Naive thymus-derived CD8-positive, alpha-beta T cell (primary cell): ENCODE results near the gene IQCE. TPM values are rescaled to one million over a fixed set of nuclear protein-coding genes. Genes with fewer than 3 reads are reported as not detected.

Experiments
- ATAC-seq, 2 donors: fragments of 150-1000 bp; cut with Tn5 transposase in 1 of 2; sonication (Bioruptor Pico), chemical (Tn5 transposase) in 1 of 2; 1 replicate in 1 of 2; 2 replicates in 1 of 2; pipeline ENCODE4 v1.10.0; 2021; ENCODE audit warnings: mild to moderate bottlenecking in 2 of 2, moderate library complexity in 2 of 2
- POLR2A ChIA-PET: fragments of 350-600 bp; sonication (Branson Sonifier 250); formaldehyde crosslinking; loops from one replicate; lab custom pipeline; 2021; ENCODE audit warnings: antibody characterized with exemption; lab: Charles Lee
- DNase-seq, 10 donors: peaks; one replicate each; pipeline versions ENCODE4 v3.0.0 to v3.0.0-alpha.2; 2020 to 2022
- H3K27ac Mint-ChIP-seq, 10 donors: one replicate each; pipeline ENCODE4 v1.8.0; 2020 to 2022; ENCODE audit warnings: mild to moderate bottlenecking in 10 of 10, mixed read lengths in 10 of 10, moderate library complexity in 4 of 10, inconsistent platforms in 1 of 10
- H3K27me3 Mint-ChIP-seq, 5 donors: one replicate each; pipeline ENCODE4 v1.8.0; 2021 to 2022; ENCODE audit warnings: mixed read lengths in 5 of 5
- H3K36me3 Mint-ChIP-seq, 3 donors: one replicate each; pipeline ENCODE4 v1.8.0; 2020 to 2022; ENCODE audit warnings: mixed read lengths in 3 of 3, mild to moderate bottlenecking in 2 of 3, inconsistent platforms in 1 of 3
- H3K4me1 Mint-ChIP-seq, 4 donors: one replicate each; pipeline ENCODE4 v1.8.0; 2021 to 2022; ENCODE audit warnings: mixed read lengths in 4 of 4
- H3K4me3 Mint-ChIP-seq, 10 donors: one replicate each; pipeline ENCODE4 v1.8.0; 2020 to 2022; ENCODE audit warnings: mild to moderate bottlenecking in 10 of 10, mixed read lengths in 10 of 10, moderate library complexity in 6 of 10, inconsistent platforms in 1 of 10
- H3K9me3 Mint-ChIP-seq, 9 donors: one replicate each; pipeline ENCODE4 v1.8.0; 2020 to 2022; ENCODE audit warnings: mixed read lengths in 9 of 9, mild to moderate bottlenecking in 3 of 9, inconsistent platforms in 1 of 9, moderate library complexity in 1 of 9
- polyA plus RNA-seq, 3 donors: library from polyadenylated mRNA; unstranded; fragments of 300-500 nt; fragmentation: Illumina TruSeq; gene quantifications; one replicate each; pipeline ENCODE4 v1.2.3, GENCODE V29; 2021
- total RNA-seq, 8 experiments: library from RNA in 2 of 8; stranded (reverse) in 2 of 8; gene quantifications; one replicate each; pipeline ENCODE4 v1.2.3 and lab custom pipeline; 2021 to 2026

IQCE gene
- total and polyA plus RNA-seq, 5 experiments from 2014 or later: 0.77 to 8.9 (median 2.2) TPM

DNA sequence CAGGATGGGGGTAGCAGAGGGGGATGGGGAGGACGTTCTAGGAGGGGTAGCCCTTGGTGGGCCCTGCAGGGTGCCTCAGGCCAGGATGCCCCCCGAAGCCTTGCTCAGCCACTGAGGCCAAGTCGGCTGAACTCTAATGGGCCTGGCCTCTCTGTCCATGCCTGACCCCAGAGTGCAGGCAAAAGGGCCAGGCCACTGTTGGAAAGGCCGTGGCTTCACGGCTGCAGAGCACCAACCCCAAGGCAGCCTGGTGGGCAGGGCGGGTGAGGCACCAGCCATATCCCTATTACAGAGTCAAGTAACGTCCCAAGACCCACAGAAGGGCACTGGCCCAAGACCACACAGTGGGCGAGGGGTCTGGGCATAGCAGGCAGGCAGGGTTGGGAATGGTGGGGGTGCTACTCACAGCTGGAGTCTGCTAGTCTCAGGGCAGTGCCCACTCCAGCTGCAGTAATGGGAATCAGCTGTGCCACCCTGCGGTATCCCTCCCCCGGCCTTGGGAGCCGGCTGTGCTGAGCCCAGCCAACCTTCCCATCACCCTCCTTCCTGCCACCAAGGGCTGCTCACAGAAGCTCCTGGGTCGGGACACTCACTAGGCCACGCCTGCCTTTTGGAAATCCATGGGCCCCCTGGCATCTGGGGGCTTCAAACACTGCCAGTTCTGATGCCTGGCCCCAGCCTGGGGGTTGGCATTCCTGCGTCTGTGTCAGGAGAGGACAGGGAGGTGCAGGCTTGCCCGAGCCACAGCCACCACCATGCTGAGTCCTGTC, 43.2 kb upstream of the IQCE start:
- Mint-ChIP-seq H3K27ac (no peak overlapping the region), H3K27me3 (no peaks in the 10 kb centered on the region), H3K4me1 (peaks cover 27 to 47% (median 47%) of the 10 kb centered on the region in 4 donors), H3K36me3 (peaks cover 0 to 3% (median under 1%) of the 10 kb centered on the region in 3 donors), H3K9me3 (no peaks in the 10 kb centered on the region), H3K4me3 (peak overlapping the region in 1 of 10 donors; percentile 2)
- ATAC-seq (no peak), DNase-seq (peak in 1 of 10 donors; percentile 3)
- POLR2A ChIA-PET: interaction anchor here (22.8 kb wide), 1 partner anchor 8 kb away, joined by 821 read pairs; the partner anchor contains the start of gene LFNG

DNA sequence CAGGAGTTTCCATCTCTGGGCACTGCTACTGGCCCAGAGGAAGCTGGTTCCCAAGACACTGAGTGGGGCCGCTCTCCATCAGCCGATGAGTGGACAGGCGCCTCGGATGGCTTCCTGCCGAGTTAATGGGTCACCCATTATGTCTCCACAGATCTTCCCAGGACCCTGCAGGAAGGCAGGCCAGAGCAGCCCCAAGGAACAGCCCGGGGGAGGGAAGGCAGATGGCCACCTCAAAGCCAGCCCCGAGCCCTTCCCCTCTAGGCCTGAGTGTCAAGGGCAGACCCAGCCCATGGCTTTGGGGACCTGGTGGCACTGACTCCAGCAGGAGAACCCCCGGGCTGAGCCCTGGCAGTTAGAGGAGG, 42.6 kb upstream of the IQCE start:
- POLR2A ChIA-PET: interaction anchor here (15.4 to 22.8 kb wide), 2 partner anchors 4 to 8 kb away, joined by 821 read pairs; partner anchors contain the start of gene LFNG
- no peaks in the 10 kb centered on the region for H3K9me3 Mint-ChIP-seq
- H3K27me3 Mint-ChIP-seq: no peaks in the 10 kb centered on the region
- H3K4me1 Mint-ChIP-seq: peaks cover 27 to 43% (median 42%) of the 10 kb centered on the region in 4 donors
- DNase-seq (peak in 1 of 10 donors; percentile 1), ATAC-seq (no peak)
- H3K4me3 Mint-ChIP-seq: no peak overlapping the region
- H3K27ac Mint-ChIP-seq: no peak overlapping the region
- H3K36me3 Mint-ChIP-seq: peaks cover 0 to 4% (median 4%) of the 10 kb centered on the region in 3 donors

DNA sequence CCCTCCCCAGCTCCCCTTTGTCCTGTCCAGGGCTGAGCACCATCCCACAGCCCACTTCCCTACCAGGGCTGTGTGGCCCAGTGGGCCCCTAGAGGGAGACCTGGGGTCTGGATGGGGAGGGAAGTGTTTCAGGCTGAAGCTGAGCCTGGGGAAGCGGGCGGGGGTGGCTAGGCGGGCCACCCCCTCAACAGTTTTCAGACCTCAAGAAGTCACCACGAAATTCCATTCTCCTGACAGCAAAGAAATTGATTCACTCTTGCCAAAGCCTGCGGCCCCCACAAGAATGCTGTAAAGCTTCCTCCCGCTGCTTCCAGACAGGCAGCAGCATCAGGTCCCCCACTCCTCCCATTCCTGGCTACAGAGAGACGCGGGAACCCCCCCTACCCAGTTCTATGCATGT, 41.8 kb upstream of the IQCE start:
- no peak overlapping the region for H3K4me3 Mint-ChIP-seq
- no peaks in the 10 kb centered on the region for H3K9me3 Mint-ChIP-seq
- no peaks in the 10 kb centered on the region for H3K27me3 Mint-ChIP-seq
- DNase-seq (no peak), ATAC-seq (no peak)
- H3K36me3 Mint-ChIP-seq: peaks cover 4 to 9% (median 5%) of the 10 kb centered on the region in 3 donors
- H3K4me1 Mint-ChIP-seq: peaks cover 27 to 42% (median 39%) of the 10 kb centered on the region in 4 donors
- POLR2A ChIA-PET: interaction anchor here (0.6 to 22.8 kb wide), 3 partner anchors 5 to 41 kb away, joined by 3 to 821 read pairs (median 821); partner anchors contain the start of gene LFNG
- peak overlapping the region in 5 of 10 donors; percentile 19 to 87 (median 61) for H3K27ac Mint-ChIP-seq

DNA sequence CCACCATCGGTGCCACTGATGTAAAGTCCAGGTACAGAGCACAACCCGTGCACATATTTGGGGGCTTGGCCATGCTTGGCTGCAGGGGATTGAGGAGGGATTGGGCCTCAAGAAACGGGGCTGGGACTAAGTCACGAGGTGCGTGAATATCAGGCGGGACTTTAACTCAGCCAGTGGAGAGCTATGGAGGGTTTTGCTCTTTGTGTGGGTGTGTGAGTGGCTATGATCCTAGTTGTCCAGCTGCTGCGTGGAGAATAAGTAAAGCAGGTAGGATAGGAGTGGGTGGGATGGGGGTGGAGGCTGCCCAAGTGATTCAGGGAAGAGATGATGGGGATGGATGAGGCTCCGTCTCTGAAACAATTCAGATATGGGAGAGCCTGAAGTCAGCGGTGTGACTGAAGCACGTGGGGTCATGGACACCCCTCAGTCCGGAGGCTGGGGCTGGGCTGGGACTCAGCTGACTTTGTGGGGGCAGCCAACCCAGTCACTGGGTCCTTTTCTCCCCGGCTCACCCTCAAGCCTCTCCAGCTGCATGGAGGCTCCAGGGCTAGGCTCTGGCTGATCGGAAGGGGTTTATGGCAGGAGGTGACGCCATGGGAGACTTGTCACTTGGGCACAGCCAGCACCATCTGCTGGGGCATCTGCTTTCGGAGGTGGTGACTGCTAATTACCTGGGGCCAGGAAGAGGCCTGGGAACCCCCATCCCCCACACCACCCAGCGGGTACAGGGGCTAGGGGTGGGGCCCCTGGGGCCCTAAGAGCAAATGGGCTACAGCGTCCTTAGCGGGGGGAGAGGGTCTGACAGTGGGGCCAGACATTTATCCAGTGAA, 40.9 kb upstream of the IQCE start:
- Mint-ChIP-seq H3K4me1 (peaks cover 22 to 40% (median 37%) of the 10 kb centered on the region in 4 donors), H3K27ac (peak overlapping the region; percentile 19 to 91 (median 85)), H3K9me3 (no peaks in the 10 kb centered on the region), H3K36me3 (peaks cover 4 to 14% (median 8%) of the 10 kb centered on the region in 3 donors), H3K4me3 (peak overlapping the region; percentile 69 to 91 (median 82)), H3K27me3 (no peaks in the 10 kb centered on the region)
- POLR2A ChIA-PET: interaction anchor here (0.6 to 22.8 kb wide), 4 partner anchors 6 to 40 kb away, joined by 3 to 821 read pairs (median 414); partner anchors contain the start of gene LFNG
- no peak for ATAC-seq
- no peak for DNase-seq

DNA sequence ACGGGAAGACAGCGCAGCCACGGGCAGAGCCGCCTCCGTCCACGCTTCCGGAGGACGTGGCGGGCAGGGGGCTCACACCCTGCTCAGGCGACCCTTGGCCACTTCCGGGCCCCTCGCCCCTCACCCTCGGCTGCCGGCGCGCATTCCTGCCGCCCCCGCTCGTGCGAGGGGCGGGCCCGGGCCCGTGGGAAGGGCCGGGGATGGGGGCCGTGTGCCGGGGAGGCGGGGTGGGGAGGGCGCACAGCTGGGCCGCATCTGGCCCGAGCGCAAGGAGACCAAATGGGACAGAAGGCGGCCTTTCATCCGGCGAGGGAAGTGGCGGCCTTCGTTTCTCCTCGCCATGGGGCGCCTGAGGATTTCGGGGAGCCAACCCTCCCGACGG, 40.1 kb upstream of the IQCE start:
- Mint-ChIP-seq H3K36me3 (peaks cover 4 to 17% (median 10%) of the 10 kb centered on the region in 3 donors), H3K4me3 (peak overlapping the region; percentile 72 to 91 (median 82)), H3K9me3 (no peaks in the 10 kb centered on the region), H3K4me1 (peaks cover 19 to 40% (median 36%) of the 10 kb centered on the region in 4 donors), H3K27ac (peak overlapping the region in 8 of 10 donors; percentile 60 to 91 (median 86)), H3K27me3 (no peaks in the 10 kb centered on the region)
- ATAC-seq (no peak), DNase-seq (no peak)
- POLR2A ChIA-PET: interaction anchor here (0.6 to 22.8 kb wide), 4 partner anchors 5 to 178 kb away, joined by 3 to 821 read pairs (median 414); partner anchors contain the start of gene LFNG

DNA sequence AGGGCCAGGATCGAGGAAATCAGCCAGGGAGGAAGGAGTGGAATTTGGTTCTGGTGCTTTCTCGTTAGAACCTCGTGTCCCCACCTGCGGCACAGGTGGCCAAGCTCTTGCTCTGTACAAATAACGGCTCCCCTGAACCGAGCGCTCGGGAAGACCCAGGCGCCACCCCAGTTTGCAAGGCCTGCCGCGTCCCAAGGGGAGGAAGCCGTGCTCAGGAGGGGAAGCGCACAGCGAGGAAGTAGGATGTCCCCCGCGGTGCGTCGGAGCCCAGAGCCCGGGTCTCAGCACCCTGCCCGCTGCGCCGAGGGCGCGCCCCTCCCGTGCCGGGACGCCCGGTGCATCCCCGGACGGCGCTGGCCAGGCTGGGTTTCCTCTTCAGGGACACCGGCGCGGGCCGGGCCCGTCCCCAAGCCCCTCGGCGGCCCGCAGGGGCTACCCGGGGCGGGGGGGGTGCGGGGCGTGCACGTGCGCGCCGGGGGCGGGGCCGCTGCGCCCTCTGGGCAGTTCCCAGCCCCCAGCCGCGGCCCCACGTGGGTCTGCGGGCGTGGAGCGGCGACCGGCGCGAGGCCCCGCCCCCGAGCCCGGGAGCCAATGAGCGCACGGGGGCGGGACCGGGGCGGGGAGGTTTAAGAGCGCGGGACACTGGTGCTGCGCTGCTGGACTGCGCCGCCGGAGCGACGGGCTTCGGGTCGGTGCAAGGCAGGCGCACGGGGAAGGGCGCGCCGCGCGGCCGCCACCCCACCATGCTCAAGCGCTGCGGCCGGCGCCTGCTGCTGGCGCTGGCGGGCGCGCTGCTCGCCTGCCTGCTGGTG, 39.5 kb upstream of the IQCE start, which contains the start of gene LFNG:
Gene LFNG, plus strand, starts transcription at position 656 of the 812 bp plus-strand sequence. Its CDS starts 88 bp downstream, at position 744.
- peak; percentile 59 to 91 (median 82) for DNase-seq
- Mint-ChIP-seq H3K4me3 (peak within 1 kb of the TSS; percentile 91 to 99 (median 97)), H3K27ac (peak within 1 kb of the TSS; percentile 45 to 97 (median 91)), H3K27me3 (no peaks in the 10 kb centered on the region), H3K36me3 (peaks cover 4 to 17% (median 10%) of the 10 kb centered on the region in 3 donors), H3K4me1 (peaks cover 19 to 46% (median 39%) of the 10 kb centered on the region in 4 donors), H3K9me3 (no peaks in the 10 kb centered on the region)
- ATAC-seq: peak; percentile 72 to 75
- POLR2A ChIA-PET: interaction anchor here (0.6 to 22.8 kb wide), 6 partner anchors 5 to 177 kb away, joined by 3 to 821 read pairs (median 6); partner anchors contain the start of genes GRIFIN and LFNG

DNA sequence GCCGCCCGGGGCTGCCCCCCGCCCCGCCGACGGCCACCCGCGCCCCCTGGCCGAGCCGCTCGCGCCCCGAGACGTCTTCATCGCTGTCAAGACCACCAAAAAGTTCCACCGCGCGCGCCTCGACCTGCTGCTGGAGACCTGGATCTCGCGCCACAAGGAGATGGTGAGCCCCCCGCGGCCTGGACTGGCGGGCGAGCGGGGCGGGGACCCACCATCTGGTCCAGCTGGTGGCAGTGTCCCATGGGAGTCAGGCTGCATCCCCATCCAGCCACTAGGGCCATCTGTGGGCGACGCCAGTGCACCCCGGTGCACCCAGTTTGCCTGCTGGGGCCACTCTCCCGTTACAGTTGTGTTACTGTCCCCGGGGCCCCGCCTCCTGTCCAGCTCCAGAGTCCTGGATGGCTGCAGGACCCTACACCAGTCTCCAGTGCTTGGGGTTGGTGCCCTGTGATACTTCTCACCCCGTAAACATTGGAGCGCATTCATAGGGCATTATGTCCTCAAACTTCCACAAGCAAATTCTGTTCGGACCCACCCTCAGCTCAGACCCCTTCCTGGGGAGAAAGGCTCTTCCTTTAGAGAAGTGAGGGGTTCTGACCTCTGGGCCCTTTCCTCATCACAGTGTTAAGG, 38.5 kb upstream of the IQCE start:
- Mint-ChIP-seq H3K36me3 (peaks cover 4 to 17% (median 10%) of the 10 kb centered on the region in 3 donors), H3K9me3 (no peaks in the 10 kb centered on the region), H3K27me3 (no peaks in the 10 kb centered on the region), H3K27ac (peak overlapping the region; percentile 45 to 97 (median 91)), H3K4me3 (peak overlapping the region; percentile 91 to 99 (median 97)), H3K4me1 (peaks cover 19 to 47% (median 40%) of the 10 kb centered on the region in 4 donors)
- ATAC-seq (no peak), DNase-seq (no peak)
- POLR2A ChIA-PET: interaction anchor here (0.7 to 22.8 kb wide), 13 partner anchors 4 to 113 kb away, joined by 3 to 821 read pairs (median 4); partner anchors contain the start of genes BRAT1, GRIFIN, IQCE and LFNG

DNA sequence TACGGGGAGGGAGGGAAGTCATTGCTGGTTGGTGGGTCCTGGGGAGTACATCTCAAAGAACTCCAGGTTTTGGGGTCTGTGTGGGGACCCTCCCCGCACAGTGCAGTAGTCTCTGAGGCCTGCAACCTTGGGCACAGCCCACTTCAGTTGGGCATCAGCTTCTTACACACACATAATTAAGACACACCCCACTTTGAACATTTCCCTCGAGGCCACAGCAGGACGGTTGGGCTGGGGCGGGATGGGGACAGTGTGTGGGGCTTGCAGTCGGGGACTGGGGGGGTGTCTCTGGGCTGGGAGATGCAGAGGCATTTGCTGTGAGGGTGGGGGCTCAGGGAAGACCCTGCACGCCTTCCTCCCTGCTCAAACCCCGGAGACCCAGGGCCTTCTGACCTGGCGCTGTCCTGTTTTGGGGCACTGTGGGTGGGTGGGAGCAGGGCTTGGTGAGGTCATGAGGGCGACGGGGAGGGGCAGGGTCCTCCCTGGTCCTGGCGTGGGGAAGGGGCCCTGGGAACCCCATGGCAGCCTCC, 38.0 kb upstream of the IQCE start:
- DNase-seq (no peak), ATAC-seq (no peak)
- no peaks in the 10 kb centered on the region for H3K27me3 Mint-ChIP-seq
- POLR2A ChIA-PET: interaction anchor here (0.7 to 22.8 kb wide), 13 partner anchors 3 to 113 kb away, joined by 3 to 821 read pairs (median 4); partner anchors contain the start of genes BRAT1, IQCE, LFNG and TTYH3
- H3K4me3 Mint-ChIP-seq: peak overlapping the region; percentile 91 to 99 (median 97)
- H3K9me3 Mint-ChIP-seq: no peaks in the 10 kb centered on the region
- peak overlapping the region; percentile 45 to 97 (median 91) for H3K27ac Mint-ChIP-seq
- H3K4me1 Mint-ChIP-seq: peaks cover 19 to 50% (median 43%) of the 10 kb centered on the region in 4 donors
- peaks cover 4 to 20% (median 10%) of the 10 kb centered on the region in 3 donors for H3K36me3 Mint-ChIP-seq

DNA sequence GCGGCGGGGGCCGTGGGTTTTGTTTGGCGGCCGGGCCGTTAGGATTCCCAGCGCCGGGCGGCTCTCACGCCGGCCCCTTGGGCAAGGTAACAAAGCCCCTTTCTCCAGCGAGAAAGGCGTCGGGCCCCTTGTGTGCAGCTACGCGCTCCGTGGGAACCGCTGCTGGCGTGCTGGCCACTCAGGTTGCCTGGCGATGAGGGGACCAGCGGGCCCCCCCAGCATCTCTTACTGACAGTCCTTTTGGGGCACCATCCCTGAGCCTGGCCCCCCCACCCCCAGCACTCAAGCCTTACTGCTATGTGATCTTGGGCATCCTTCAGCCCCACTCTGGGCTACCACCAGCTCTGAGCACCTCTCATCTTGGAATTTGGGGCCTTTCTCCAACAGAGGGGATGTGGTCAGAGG, 37.4 kb upstream of the IQCE start:
- no peak for ATAC-seq
- no peaks in the 10 kb centered on the region for H3K9me3 Mint-ChIP-seq
- H3K27me3 Mint-ChIP-seq: no peaks in the 10 kb centered on the region
- peak overlapping the region; percentile 90 to 99 (median 94) for H3K4me3 Mint-ChIP-seq
- no peak for DNase-seq
- H3K27ac Mint-ChIP-seq: peak overlapping the region; percentile 84 to 95 (median 92)
- POLR2A ChIA-PET: interaction anchor here (0.7 to 22.8 kb wide), 10 partner anchors 3 to 172 kb away, joined by 3 to 821 read pairs (median 5); partner anchors contain the start of genes IQCE, LFNG and TTYH3
- peaks cover 19 to 55% (median 49%) of the 10 kb centered on the region in 4 donors for H3K4me1 Mint-ChIP-seq
- H3K36me3 Mint-ChIP-seq: peaks cover 4 to 26% (median 10%) of the 10 kb centered on the region in 3 donors

DNA sequence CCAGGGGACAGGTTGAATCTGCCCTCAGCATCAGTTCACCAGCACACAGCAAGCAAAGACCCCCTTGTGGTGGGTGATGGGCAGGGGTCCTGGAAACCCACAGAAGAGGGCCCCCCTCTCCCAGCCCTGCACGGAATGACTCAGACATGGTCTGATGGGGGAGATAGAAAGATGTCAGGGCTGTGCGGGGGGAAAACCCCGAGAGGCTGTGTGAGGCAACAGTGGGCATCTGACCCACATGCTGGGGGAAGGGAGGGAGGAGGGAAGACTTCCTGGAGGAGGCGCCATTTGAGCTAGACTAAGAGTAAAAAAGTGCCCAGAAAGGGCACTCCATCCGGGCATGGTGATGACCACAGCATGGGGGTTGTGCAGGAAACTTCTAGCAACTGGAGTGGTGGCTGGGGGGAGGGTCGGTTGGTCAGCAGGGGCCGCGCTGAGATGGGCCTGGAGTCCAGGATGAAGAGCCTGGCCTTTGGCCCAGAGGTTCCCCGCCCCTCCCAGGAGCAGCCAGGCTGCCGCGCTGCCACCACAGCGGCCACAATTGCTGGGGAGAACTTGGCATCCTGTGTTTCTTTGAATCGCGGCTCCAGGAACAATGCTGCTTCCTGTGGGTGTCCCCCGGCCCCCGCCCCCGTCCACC, 36.7 kb upstream of the IQCE start:
- peaks cover 4 to 32% (median 10%) of the 10 kb centered on the region in 3 donors for H3K36me3 Mint-ChIP-seq
- no peaks in the 10 kb centered on the region for H3K27me3 Mint-ChIP-seq
- H3K9me3 Mint-ChIP-seq: no peaks in the 10 kb centered on the region
- ATAC-seq (peak; percentile 31 to 53), DNase-seq (peak in 8 of 10 donors; percentile 41 to 77 (median 62))
- POLR2A ChIA-PET: interaction anchor here (0.7 to 22.8 kb wide), 11 partner anchors 2 to 171 kb away, joined by 3 to 821 read pairs (median 5); partner anchors contain the start of genes BRAT1, IQCE and LFNG
- H3K27ac Mint-ChIP-seq: peak overlapping the region; percentile 84 to 95 (median 92)
- peak overlapping the region; percentile 90 to 99 (median 94) for H3K4me3 Mint-ChIP-seq
- H3K4me1 Mint-ChIP-seq: peaks cover 20 to 61% (median 55%) of the 10 kb centered on the region in 4 donors
